Activated gamma-delta T cell (primary cell): ENCODE results near the gene UPF1.
"Not testable (repeated sequence)": the region's sequence is repeated elsewhere in the genome, so short reads cannot be mapped to it uniquely, and the experiment has no call there.

Source experiments
- DNase-seq: peaks from one replicate; lab custom pipeline; 2025; lab: John Stamatoyannopoulos, UW

Gene UPF1

DNA sequence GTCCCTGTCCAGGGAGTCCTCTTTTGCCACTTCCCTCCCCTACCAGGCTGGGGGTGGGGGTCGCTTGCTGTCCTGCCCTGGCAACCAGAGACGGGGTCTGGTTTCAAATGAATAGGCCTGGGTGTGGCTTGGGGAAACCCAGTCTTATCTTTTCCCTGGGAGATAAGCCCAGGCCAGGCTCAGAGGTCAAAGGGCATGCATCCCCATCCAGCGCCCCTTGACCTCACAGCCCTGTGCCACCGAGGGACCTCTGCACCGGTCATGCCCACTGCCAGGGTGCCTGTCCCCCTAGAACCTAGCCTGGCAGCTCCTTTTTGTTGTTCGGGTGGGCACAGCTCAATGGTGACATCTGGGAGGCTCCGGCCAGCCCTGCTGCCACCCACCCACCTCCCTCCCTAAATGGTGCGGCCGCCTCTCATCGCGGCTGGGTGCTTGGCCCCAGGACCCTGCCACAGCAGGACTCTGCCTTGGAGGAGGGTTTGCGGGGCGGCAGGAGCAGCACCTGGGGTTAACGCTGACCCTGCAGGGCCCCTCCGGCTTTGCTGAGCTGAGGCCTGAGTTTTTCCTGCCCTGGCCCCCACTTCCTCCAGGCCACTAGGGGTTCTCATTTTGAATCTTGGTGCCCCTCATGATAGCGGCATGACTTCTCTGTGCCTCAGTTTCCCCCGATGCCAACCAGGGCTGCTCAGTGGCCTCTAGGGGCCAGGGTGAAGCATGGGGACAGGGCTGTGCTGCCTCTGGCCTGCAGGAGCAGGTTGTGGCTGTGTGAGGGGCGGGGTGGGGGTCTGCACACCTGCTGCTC is 67.0 kb downstream of the UPF1 start:
- no peak for DNase-seq

DNA sequence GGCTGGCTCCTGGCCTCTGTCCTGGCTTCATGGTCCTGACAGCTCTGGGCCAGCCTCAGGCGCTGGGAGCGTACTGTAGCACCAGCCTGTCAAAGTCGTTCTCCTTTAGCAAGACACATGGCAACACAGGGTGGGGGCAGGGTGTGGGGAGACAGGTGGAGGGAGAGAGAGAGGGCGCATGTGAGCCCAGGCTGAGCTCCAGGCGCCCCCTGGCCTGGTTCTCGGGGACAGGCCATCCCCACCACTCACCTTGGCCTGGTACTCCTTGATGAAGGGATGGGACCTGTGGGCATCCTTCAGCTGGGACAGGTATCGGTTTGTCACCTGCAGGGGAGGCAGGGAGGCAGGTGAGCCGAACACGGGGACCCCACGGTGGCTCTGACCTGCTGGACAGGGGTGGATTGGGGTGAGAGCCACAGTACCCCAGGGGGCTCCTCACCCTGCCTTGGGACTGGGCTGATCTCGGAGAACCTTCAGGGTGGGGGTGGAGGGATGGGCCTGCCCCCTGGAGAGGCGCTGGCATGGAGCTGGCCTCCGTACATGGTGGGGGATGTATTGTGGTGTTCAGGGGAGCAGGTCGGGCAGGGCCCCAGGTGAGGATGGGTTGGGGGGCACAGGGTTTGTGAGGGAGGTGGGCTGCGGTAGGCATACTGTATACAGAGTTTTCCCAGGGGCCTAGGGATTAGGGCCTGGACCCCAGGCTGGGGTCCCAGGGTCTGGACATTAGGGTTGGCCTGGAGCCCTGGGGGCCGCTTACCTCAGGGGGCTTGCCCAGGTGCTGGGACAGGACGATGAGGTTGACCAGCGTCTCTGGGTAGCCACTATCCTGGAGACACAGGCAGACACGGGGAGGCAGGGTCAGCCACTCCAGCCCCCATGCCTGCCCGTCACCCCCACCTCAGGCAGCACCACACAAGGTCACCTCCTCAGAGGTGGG is 68.1 kb downstream of the UPF1 start:
- no peak for DNase-seq

DNA sequence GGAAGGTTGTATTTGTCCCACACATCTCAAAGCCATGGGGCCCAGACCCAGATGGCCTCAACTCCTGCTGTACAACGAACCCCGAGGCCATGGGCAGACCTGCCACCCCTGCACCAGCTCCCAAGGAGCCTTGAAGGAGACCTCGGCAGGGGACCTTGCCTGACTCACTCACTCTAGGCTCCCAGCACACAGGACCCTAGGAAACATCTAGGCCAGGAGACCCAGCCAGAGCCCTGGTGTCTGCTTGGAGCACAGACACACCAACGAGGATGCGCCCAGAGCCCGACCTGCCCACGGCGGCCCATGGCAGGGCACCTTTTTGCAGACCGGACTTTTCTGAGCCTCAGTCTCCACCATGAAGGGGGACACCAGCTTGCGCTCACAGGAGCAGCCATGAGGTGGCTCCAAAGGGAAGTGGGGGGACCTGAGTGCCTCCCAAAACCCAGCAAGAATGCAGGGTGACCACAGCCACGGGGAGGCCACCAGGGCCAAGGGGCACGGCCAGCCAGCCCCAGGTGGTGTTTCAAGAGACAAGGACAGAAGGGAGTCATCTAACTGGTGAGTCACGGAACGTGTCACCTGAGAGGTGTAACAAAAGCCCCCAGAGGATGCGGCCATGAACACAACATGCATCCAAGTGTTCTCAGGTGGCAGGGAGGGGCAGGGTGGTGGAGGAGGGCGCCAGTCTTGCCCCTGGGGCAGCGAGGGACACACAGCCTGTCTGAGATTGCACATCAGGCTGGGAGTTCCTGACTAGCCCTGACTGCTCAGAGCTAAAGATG is 69.1 kb downstream of the UPF1 start:
- no peak for DNase-seq

DNA sequence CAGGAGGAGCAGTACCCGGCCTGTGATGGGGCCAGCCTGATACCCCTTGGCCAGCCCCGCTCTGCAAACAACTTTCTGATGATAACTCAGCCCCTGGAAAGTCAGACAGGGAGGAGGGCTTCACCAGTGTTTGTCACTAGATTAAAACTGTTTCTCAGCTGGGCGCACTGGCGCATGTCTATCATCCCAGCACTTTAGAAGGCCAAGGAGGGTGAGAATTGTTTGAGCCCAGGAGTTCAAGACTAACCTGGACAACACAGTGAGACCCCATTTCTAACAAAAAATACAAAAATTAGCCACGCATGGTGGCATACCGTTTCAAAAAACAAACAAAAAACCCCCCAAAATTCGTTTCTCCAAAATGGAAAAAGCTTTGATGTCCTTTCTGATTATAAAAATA is 69.7 kb downstream of the UPF1 start:
- DNase-seq = no peak

DNA sequence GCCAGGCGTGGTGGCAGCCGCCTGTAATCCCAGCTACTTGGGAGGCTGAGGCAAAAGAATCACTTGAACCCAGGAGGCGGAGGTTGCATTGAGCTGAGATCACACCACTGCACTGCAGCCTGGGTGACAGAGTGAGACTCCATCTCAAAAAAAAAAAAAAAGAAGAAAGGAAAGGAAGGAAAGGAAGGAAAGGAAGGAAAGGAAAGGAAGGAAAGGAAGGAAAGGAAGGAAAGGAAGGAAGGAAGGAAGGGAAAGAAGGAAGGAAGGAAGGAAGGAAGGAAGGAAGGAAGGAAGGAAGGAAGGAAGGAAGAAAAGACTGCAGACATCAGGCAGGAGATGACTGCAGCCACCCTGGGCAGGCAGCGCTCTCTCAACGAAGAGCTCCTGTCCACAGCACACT is 70.8 kb downstream of the UPF1 start:
- not testable (repeated sequence) for DNase-seq

DNA sequence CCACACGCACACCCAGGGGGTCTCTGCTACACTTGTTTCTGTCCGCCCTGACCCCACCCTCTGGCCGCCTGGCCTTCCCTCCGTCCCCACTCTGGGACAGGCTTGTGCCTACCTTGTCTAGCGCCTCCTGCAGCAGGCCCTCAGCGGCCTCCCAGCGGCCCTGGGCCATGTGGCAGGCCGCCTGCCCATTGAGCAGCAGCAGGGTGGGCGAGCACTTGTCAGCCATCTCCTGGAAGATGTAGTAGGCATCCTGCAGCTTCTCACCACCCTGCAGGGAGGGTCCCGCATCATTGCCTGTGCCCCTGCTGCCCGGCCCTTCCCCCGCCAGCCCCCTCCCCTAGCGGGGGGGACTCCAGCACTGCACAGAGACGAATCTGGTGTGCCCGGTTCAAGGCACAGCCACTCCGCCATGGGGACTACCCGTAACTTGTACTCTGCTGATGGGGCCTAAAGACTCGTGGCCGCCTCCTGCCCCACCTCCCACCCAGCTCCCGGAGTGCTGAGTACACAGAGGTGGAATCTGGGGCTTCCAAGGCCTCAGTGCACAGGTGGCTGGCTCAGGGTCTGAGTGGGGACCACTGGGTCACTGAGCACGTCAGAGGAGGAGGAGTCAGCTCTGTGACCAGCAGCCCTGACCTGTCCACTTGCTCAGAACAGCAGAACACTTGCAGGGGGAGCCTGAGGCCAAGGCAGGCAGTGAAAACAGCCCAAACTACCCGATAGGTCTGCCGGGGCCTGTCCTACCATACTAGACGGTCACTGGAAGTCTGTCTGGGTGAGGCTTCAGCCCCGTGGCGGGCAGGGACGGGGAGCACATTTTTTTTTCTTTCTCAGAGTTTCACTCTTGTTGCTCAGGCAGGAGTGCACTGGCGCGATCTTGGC is 71.6 kb downstream of the UPF1 start:
- no peak for DNase-seq

DNA sequence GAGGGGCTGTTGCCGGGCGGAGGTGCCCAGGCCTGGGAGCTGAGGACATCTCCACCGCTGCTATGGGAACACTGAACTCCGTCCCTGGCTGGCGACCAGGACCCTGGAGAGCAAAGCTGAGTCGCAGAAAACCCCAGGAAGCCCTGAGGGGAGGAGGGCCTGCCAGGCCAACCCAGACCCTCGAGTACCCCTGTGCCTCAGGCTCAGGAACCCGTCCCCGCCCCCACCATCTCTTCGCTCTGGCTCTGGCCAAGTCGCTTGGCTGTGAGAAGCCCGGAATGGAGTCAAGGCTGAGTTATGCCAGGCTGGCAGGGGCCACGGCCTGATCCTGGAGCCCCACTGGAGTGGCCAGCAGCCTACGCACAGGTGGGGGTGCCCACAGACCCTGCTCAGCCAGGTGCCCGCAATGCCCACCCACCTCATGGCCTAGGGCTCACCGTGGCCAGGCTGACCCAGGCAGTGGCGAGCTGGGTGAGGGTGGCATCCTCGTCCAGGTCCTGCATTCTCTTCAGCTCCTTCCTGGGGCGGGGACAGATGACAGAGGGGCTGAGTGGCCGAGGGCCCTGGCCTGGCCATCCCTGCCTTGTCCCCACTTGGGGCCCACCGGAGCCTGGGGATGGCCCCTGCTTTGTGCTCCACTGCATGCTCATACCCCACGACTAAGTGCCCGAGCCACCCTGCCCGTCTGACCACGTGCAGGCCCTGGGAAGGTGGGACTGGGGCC is 72.7 kb downstream of the UPF1 start:
- DNase-seq = no peak

DNA sequence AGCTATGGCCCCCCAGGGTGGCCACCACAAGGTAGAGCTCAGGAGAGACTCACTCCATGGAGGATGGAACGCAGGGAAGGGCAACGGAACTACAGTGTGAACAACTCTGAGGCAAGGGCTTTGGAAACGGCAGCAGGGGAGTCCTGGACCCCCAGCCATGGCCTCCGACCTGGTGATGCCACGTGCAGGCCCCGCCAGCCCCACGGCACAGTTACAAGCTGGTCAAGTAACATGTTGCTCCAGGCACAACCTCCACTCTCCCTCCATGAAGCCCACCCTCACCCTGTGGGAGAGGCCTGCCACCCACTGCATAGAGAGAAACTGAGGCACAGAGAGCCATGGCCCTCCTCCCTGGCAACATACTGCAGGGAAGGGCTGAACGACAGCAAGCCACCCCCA is 73.3 kb downstream of the UPF1 start:
- DNase-seq = no peak

DNA sequence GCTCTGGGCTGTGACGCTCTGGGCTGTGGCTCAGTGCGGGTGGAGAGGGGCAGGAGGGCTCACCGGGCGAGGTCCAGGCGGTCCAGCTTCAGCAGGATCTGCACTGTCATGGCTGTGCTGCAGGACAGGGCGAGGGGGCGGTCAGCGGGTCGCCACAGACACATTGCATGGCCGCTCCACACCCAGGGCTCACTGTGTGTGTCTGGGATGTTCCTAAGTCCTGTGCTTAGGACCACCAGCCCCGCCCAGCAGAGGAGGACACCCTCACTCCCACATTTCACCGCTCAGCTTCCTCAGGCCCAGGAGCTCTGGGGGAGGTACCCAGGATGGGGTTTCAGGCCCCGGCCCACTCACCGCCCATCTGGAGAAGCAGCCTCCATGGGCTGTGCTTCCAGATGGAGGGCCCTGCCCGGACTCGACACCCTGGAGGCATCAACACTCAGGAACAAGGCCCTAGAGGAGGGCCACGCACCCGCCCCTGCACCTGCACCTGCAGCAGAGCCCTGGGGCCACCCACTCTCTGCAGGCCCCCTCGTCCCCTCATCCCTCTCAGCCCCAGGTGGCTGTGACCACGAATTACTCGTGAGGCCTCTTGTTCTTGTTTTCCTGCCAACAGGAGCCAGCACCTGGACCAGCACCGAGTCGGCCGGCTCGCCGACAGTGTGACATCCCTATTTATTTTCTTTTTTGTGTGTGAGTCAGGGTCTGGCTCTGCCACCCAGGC is 73.9 kb downstream of the UPF1 start:
- DNase-seq = no peak

DNA sequence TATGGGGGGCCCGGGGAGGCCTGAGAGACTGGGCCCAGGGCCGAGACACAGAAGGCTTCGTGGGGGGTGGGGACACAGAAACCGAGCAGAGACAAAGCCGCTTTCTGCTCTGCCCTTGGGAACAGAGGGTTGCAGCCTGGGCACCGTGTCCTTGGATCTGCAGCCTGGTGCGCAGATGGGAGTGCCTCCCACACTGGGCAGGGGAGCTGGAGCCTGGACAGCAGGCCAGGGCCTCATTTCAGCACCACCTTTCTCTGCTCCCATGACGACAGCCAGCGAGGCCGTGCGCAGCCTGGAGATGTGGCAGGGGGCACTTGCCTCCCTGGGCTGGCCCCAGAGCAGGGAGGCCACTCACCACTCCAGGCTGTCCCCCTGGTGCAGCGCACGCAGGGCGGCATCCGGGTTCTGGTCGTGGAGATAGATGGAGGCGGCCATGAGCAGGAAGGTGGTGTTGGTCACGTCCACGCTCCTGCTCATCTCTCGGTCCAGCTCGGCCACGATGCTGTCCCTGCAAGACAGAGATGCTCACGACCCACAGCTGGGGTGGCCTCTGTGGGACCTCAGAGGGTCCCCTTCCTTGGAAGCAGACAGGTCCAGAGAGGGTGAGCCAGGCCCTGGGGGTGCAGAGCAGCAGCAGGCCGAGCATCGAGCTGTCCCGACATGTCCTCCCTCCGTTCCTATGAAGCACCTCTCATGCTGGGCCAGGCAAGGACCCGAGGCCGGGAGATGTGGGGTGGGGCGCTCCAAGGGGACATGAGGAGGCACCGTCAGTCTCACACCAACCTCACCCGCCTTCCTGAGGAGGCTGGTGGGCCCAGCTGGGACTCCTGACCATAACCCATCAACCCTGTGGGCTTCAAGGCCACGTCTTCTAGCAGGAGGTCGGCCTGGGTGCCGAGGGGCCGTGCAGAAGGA is 75.1 kb downstream of the UPF1 start:
- no peak for DNase-seq

DNA sequence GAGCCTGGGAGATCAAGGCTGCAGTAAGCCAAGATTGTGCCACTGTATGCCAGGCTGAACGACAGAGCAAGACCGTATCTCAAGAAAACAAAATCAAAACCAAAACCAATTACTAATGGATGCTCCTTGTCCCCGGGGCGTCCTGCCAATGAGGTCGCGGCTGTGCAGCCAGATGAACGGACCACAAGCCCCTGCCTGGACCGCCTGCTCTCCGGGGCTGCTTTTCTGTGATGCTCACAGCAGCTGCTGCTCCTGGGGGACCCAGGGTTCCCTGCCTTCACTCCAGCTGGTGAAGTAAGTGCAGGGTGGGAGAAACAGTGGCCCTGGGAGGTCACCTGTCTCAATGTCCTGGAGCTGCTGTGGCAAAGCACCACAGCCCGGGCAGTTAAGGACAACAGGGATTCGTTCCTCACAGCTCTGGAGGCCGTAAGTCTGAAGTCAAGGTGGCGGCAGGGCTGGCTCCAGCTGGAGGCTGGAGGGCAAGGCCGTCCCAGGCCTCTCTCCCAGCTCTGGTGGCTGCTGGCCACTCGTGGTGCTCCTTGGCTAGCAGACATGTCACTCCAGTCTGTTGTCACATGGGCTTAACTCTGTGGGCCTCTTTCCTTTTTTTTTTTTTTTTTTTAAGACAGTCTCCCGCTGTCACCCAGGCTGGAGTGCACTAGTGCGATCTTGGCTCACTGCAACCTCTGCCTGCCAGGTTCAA is 77.3 kb downstream of the UPF1 start:
- DNase-seq = no peak

DNA sequence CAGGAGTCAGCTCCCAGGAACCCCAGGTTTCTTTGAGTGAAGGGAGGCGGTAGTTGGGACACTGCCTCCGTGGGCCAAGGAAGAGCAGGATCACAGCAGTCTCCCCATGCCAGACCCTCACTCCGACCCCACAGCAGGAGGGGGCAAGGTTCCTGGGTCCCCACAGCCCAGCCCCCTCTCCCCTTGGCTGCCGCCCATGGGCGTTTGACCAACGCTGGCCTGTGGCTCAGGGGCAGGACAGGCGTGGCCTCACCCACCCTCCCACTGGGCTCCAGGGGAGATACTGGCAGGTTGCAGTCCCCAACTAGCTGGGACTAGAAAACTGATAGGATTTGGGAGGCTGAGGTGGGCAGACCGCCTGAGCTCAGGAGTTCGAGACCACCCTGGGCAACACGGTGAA is 78.3 kb downstream of the UPF1 start:
- DNase-seq = no peak

DNA sequence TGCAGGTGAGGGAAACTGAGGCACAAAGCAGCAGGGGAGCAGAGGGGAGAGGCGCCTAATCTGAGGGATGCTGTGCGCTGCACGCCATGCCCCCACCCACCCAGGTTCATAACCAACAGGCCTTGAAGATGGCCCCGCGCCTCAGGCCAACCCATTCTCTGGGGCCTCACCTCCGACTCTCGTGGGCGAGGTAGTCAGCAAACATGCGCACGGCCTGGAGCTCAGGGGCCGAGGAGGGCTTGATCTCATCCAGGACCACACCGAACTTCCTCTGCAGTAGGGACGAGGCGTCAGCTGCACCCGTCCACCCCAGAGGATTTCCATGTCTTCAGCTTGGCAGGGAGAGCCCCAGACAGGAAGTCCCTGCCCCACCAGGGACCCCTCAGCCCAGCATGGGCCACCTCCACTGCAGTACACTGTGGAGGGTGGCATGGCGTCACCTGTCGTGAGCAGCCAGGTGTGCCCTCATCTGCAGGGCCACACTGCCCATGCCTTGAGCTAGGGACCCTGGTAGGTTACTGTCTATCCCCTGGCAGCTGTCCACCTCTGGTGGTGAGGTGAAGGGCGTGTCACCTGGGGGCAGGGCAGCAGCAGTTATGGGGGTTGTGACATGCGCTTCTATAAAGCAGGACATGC is 79.2 kb downstream of the UPF1 start:
- DNase-seq = no peak

DNA sequence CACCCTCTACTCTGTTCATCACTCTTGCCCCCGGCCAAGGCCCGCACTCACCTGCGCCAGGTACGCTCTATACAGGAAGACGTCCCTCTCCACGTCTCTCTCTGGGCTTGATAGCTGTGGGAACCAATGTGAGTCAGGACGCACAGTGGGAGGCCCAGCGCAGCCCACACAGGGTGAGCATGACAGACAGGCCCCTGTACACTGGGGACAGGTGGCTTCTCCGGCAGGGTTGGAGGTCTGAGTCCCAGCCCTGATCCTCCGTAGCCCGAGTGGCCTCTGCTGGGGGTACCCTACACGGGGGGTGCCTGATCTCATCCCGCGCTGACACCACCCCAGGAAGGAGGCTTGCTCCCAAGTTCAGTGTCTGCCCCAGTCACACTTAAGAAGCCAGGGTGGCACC is 81.2 kb downstream of the UPF1 start:
- no peak for DNase-seq

DNA sequence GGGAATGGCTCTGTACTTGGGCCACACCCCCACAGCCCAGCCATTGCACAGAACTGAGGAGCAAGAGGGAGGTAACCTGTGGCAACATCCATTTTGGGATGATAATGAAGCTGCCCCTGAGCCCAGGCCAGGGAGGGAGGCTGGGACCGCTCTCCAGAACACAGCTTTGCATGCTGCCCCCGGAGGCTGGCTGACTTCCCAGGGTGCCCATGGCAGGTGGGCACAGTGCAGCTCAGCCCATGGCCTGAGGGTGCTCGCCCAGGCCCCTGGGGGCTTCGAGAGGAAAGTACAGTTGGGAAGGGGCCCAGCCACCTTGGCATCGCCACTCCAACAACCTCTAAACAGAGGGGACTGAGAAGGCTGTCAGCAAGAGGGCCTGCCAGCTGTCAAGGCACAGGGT is 81.7 kb downstream of the UPF1 start:
- no peak for DNase-seq

DNA sequence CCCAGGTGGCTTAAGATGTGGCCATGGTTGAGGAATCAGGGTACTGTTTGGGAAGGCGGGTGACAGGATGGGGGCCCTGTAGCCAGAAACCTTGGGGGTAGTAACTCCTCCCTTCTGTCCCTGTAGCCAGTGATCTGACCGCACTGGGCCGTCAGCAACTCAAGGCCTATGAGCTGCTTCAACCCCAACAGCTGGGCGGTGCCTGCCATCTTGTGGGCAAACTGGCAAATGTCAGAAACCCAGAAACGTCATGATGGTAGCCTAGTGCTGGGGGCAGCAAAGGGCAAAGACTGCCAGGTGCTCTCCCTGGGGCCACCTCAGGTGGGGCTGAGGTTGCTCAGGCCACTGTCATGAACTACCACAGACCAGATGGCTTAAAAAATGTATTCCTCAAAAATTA is 83.9 kb downstream of the UPF1 start:
- no peak for DNase-seq

DNA sequence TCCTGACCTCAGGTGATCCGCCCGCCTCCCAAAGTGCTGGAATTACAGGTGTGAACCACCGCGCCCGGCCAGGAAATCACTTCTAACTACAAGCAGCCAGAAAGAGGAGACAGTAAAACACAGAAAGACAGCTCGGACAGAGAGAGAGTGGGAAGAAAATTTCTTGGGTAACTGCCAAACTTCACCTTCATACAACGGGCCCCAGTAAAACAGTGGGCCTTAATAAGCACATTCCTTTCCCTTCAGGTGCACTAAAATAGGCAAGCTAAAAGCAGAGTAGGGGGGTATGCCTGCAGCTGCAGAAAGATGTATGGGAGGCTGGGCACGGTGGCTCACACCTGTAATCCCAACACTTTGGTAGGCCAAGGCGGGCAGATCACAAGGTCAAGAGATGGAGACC is 85.8 kb downstream of the UPF1 start:
- DNase-seq = not testable (repeated sequence)
